Parathyroid adenoma (tissue), 2 donors: ENCODE results near the gene SOBP.

Experiments used
- H2AFZ ChIP-seq: fragments of 300-600 bp; sonication (generic); one replicate; pipeline ENCODE4 v1.7.0; 2017; ENCODE audit warnings: antibody characterized with exemption, mild to moderate bottlenecking
- H3K27ac ChIP-seq: fragments of 300-600 bp; sonication (generic); one replicate; pipeline ENCODE4 v1.7.0; 2017
- H3K27me3 ChIP-seq: fragments of 300-600 bp; sonication (generic); one replicate; pipeline ENCODE4 v1.7.0; 2017; ENCODE audit warnings: low read length; ENCODE audit not compliant: control insufficient read depth, insufficient read depth
- H3K36me3 ChIP-seq: fragments of 300-600 bp; sonication (generic); one replicate; pipeline ENCODE4 v1.7.0; 2017; ENCODE audit warnings: low read length; ENCODE audit not compliant: control insufficient read depth, insufficient read depth
- H3K4me1 ChIP-seq: fragments of 300-600 bp; sonication (generic); one replicate; pipeline ENCODE4 v1.7.0; 2017; ENCODE audit warnings: control low read depth
- H3K4me2 ChIP-seq: fragments of 300-600 bp; sonication (generic); one replicate; pipeline ENCODE4 v1.7.0; 2017; ENCODE audit warnings: low read length
- H3K4me3 ChIP-seq: fragments of 300-600 bp; sonication (generic); one replicate; pipeline ENCODE4 v1.7.0; 2017; ENCODE audit warnings: low read depth, low read length
- H3K79me2 ChIP-seq: fragments of 300-600 bp; sonication (generic); one replicate; pipeline ENCODE4 v1.7.0; 2017; ENCODE audit warnings: control low read depth
- H3K9ac ChIP-seq: fragments of 300-600 bp; sonication (generic); one replicate; pipeline ENCODE4 v1.7.0; 2017; ENCODE audit warnings: mild to moderate bottlenecking
- H3K9me3 ChIP-seq: fragments of 300-600 bp; sonication (generic); one replicate; pipeline ENCODE4 v1.7.0; 2017; ENCODE audit warnings: low read length; ENCODE audit not compliant: control insufficient read depth
- CTCF ChIP-seq: fragments of 300-600 bp; sonication (generic); IDR thresholded peaks from one replicate; pipeline ENCODE4 v1.7.0; 2017; ENCODE audit warnings: antibody characterized with exemption, mild to moderate bottlenecking
- donor health status: primary hyperparathyroidism.

The SOBP gene

GRCh38 chr6:107666981-107667601, 177.2 kb downstream of the SOBP start:
- Histone ChIP-seq H3K9ac (no peak overlapping the region), H3K27ac (peak overlapping the region; percentile 82), H3K36me3 (no peaks in the 10 kb centered on the region), H3K27me3 (no peaks in the 10 kb centered on the region), H3K79me2 (no peaks in the 10 kb centered on the region), H3K9me3 (no peaks in the 10 kb centered on the region), H3K4me2 (no peak overlapping the region), H2AFZ (peak overlapping the region; percentile 77), H3K4me3 (no peak overlapping the region), H3K4me1 (peaks cover 40% of the 10 kb centered on the region)
- TF ChIP-seq CTCF: no peak

GRCh38 chr6:107667790-107668189, 177.9 kb downstream of the SOBP start:
- peak overlapping the region; percentile 13 for H2AFZ ChIP-seq
- no peak overlapping the region for H3K4me2 ChIP-seq
- no peak overlapping the region for H3K27ac ChIP-seq
- H3K4me1 ChIP-seq: peaks cover 40% of the 10 kb centered on the region
- no peak overlapping the region for H3K4me3 ChIP-seq
- no peaks in the 10 kb centered on the region for H3K9me3 ChIP-seq
- no peak for TF ChIP-seq CTCF
- H3K36me3 ChIP-seq: no peaks in the 10 kb centered on the region
- no peaks in the 10 kb centered on the region for H3K27me3 ChIP-seq
- no peak overlapping the region for H3K9ac ChIP-seq
- no peaks in the 10 kb centered on the region for H3K79me2 ChIP-seq

GRCh38 chr6:107668743-107669474, 179.0 kb downstream of the SOBP start:
- Histone ChIP-seq H3K27ac (no peak overlapping the region), H3K36me3 (no peaks in the 10 kb centered on the region), H3K4me3 (no peak overlapping the region), H3K4me1 (peaks cover 37% of the 10 kb centered on the region), H3K4me2 (no peak overlapping the region), H3K9ac (no peak overlapping the region), H2AFZ (no peak overlapping the region), H3K9me3 (no peaks in the 10 kb centered on the region), H3K27me3 (no peaks in the 10 kb centered on the region), H3K79me2 (no peaks in the 10 kb centered on the region)
- TF ChIP-seq CTCF: no peak

GRCh38 chr6:107670792-107671199, 180.9 kb downstream of the SOBP start:
- Histone ChIP-seq H3K9ac (no peak overlapping the region), H3K9me3 (no peaks in the 10 kb centered on the region), H3K4me3 (no peak overlapping the region), H2AFZ (peak overlapping the region; percentile 43), H3K36me3 (no peaks in the 10 kb centered on the region), H3K79me2 (no peaks in the 10 kb centered on the region), H3K4me2 (no peak overlapping the region), H3K4me1 (peaks cover 26% of the 10 kb centered on the region), H3K27ac (no peak overlapping the region), H3K27me3 (no peaks in the 10 kb centered on the region)
- TF ChIP-seq CTCF: no peak
